Measurements from ENCODE around the gene BET1. TPM values are rescaled to one million over a fixed set of nuclear protein-coding genes. Genes with fewer than 3 reads are reported as not detected.

Gene BET1
- total RNA-seq, 1 experiment from 2014 or later, result 17.2 TPM

- TF ChIP-seq CBX3 (IDR thresholded peaks at IDR 0.05; ENCODE audit: low read depth) (no peak), TCF7L2 (IDR thresholded peaks at IDR 0.05; ENCODE audit: borderline replicate concordance, extremely low read depth, insufficient read depth, insufficient read length) (no peak), EGR1 (IDR thresholded peaks at IDR 0.05; ENCODE audit: low read depth) (no peak), SP1 (IDR thresholded peaks at IDR 0.05; ENCODE audit: low read depth) (no peak)
These were observed 23.2 kb downstream of the BET1 start (continued) for GRCh38 chr7:93980744-93981479.

GRCh38 chr7:93977211-93977950, 26.8 kb downstream of the BET1 start:
- no peak overlapping the region for H3K4me2 ChIP-seq (ENCODE audit: low read length)
- no peak overlapping the region for H3K4me3 ChIP-seq (replicated peaks in 1 of 2; ENCODE audit: low read depth in 1 of 2, low read length in 2 of 2)
- BruUV-seq (replicated peaks), result no TSS peak
- no peak overlapping the region for H3K27ac ChIP-seq (ENCODE audit: low read depth, low read length)
- ATAC-seq (no peak), DNase-seq (ENCODE audit: low read depth, low spot score) (no peak)
- POLR2A ChIA-PET, result no interaction called here
- no peak overlapping the region for H2AFZ ChIP-seq (ENCODE audit: low read depth, low read length, poor library complexity, severe bottlenecking)
- TF ChIP-seq SIN3A (IDR thresholded peaks at IDR 0.05; ENCODE audit: low read depth), result no peak
- TF ChIP-seq CEBPB (IDR thresholded peaks at IDR 0.05; ENCODE audit: low read depth), result no peak
- TF ChIP-seq POLR2AphosphoS5 (IDR thresholded peaks at IDR 0.05; ENCODE audit: low read depth, low read length), result no peak
- TF ChIP-seq YY1 (IDR thresholded peaks at IDR 0.05; ENCODE audit: extremely low read depth, insufficient replicate concordance, low read depth, low read length), result no peak
- no peak for TF ChIP-seq EZH2 (IDR thresholded peaks at IDR 0.05)
- no peak for TF ChIP-seq EZH2phosphoT487 (IDR thresholded peaks at IDR 0.05; ENCODE audit: borderline replicate concordance)
- H4K20me1 ChIP-seq (ENCODE audit: insufficient read depth), result no peaks in the 10 kb centered on the region
- H3K9ac ChIP-seq (ENCODE audit: low read length), result no peak overlapping the region
- H3K36me3 ChIP-seq (ENCODE audit: control insufficient read depth in 1 of 2, insufficient read depth in 2 of 2, low read length in 2 of 2), result no peaks in the 10 kb centered on the region
- intact Hi-C loops (cut with micrococcal nuclease), result no loop called here
- peaks cover 3% of the 10 kb centered on the region; the same call in 1 of the 2 replicates for H3K27me3 ChIP-seq (ENCODE audit: insufficient read depth, low read length)
- H3K79me2 ChIP-seq (ENCODE audit: insufficient read depth, low read length), result no peaks in the 10 kb centered on the region
- no peaks in the 10 kb centered on the region for H3K9me2 ChIP-seq (ENCODE audit: insufficient read depth)
- CTCF ChIA-PET, result no interaction called here
- RAD21 ChIA-PET (ENCODE audit: low non-redundant PET in 1 of 2, low total read pairs in 2 of 2, uncharacterized antibody in 2 of 2, unreplicated experiment in 2 of 2), result no interaction called here
- no peaks in the 10 kb centered on the region for H3K4me1 ChIP-seq (ENCODE audit: control insufficient read depth in 1 of 2, insufficient read depth in 2 of 2, low read length in 2 of 2)
- no peaks in the 10 kb centered on the region for H3K9me3 ChIP-seq (ENCODE audit: control insufficient read depth in 1 of 2, insufficient read depth in 1 of 2, low read depth in 1 of 2, low read length in 2 of 2)

Data from HCT116 (cell line).